HFF-Myc (cell line): ENCODE results near the gene FBXW7.

Source experiments
- DNase-seq: peaks from one replicate; pipeline ENCODE4 v3.0.0-alpha.2; 2011; ENCODE audit warnings: low read depth; ENCODE audit errors: extremely low read depth
- H3K4me3 ChIP-seq: replicated peaks from 2 replicates; pipeline ENCODE4 v1.5.1; 2011; ENCODE audit warnings: low read depth, mild to moderate bottlenecking, control low read depth, low read length
- TF ChIP-seq, protein P1 (sequence below): IDR thresholded peaks from 2 replicates; pipeline ENCODE4 v1.5.1; 2012; ENCODE audit warnings: mild to moderate bottlenecking, low read depth, low read length, control low read depth; ENCODE audit errors: missing control alignments

Gene FBXW7

GRCh38 chr4:152431291-152431690 lies 104.6 kb downstream of the FBXW7 start:
- TF ChIP-seq, protein P1, sequence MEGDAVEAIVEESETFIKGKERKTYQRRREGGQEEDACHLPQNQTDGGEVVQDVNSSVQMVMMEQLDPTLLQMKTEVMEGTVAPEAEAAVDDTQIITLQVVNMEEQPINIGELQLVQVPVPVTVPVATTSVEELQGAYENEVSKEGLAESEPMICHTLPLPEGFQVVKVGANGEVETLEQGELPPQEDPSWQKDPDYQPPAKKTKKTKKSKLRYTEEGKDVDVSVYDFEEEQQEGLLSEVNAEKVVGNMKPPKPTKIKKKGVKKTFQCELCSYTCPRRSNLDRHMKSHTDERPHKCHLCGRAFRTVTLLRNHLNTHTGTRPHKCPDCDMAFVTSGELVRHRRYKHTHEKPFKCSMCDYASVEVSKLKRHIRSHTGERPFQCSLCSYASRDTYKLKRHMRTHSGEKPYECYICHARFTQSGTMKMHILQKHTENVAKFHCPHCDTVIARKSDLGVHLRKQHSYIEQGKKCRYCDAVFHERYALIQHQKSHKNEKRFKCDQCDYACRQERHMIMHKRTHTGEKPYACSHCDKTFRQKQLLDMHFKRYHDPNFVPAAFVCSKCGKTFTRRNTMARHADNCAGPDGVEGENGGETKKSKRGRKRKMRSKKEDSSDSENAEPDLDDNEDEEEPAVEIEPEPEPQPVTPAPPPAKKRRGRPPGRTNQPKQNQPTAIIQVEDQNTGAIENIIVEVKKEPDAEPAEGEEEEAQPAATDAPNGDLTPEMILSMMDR: no peak
- DNase-seq: no peak
- no peak overlapping the region for H3K4me3 ChIP-seq

DNA sequence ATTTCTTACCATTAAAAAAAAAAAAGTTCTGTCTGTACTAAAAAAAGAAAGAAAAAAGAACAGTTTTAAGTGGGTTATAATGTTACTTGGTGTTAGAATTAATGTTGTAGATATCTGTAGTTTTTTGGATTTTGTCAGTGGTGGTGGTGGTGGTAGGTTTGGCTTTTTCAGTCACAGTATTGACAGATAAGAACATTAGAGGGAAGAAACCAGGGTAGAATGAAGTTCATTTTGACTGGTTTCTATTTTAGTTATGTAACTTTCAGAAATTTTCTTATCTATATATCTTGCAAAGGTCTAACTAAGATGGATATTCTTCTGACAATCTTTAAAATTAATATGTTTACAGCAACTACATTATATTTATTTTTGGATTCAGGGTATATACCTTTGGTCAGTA lies 105.4 kb downstream of the FBXW7 start:
- no peak for DNase-seq
- TF ChIP-seq, protein P1: no peak
- no peak overlapping the region for H3K4me3 ChIP-seq

DNA sequence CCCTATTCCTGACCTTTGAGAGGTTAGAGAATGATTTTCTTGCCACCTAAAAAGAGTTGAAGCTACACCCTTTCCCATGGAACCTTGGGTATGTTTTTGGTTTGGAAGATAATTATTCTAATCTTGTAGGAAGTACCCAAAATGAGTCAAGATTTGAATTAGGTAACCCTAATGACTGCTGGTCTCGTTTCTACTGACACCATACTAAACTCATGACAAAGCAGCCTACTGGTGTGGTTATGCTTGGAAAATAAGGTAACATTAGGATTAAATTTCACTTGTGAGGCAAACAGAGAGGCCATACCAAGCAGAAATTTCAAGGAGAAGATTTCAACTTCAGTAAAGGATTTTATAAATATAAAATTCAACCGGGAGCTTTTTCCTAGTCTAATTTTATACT lies 107.9 kb downstream of the FBXW7 start:
- no peak for DNase-seq
- no peak overlapping the region for H3K4me3 ChIP-seq
- TF ChIP-seq, protein P1: no peak

DNA sequence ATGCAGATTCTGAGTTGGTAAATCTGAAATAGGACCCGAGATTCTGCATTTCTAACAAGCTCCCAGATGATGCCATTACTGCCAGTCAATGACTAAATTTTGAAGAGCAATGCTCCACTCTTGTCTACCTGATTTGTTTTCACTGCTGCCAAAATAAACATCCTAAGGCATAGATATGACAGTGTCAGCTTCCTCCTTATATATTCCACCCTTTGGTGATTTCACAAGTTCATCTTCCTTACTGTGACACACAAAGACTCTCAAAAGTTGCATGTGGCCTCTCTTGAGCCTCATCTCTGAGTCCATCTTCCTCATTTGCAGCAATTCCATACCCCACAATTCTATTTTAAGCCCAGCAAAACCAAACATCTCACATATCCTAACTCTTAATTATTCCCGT lies 110.9 kb downstream of the FBXW7 start:
- no peak for DNase-seq
- TF ChIP-seq, protein P1: no peak
- H3K4me3 ChIP-seq: no peak overlapping the region

DNA sequence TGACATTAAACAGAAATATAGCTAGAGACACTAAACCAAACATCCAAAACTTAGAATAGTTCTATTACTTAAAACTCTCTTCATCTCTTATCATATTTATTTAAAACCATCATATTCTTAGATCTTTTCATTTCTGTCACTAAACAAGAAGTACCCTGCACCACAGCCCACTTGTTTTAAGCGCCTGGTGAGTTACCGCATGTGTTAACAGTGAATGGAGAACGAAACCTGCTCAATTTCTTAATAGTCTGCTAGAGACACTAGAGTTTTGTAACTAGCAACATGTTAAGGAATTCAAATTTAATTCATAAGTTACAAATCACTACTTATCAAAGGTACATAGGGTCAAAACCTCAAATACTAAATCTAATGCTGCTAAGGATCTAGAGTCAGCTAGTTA lies 111.5 kb downstream of the FBXW7 start:
- DNase-seq: no peak
- TF ChIP-seq, protein P1: no peak
- no peak overlapping the region for H3K4me3 ChIP-seq

- no peak overlapping the region for H3K4me3 ChIP-seq
- TF ChIP-seq, protein P1: no peak
- no peak for DNase-seq
These were observed 113.0 kb downstream of the FBXW7 start for GRCh38 chr4:152422817-152423320.

- TF ChIP-seq, protein P1: no peak
- DNase-seq: no peak
- H3K4me3 ChIP-seq: no peak overlapping the region
These were observed 114.3 kb downstream of the FBXW7 start for GRCh38 chr4:152421576-152421975.
